ENCODE data around the gene LMO2.

LMO2 gene

GRCh38 chr11:33891714-33892327, at the start of gene LMO2:
TSS of gene LMO2 (minus strand) at chr11:33892076. CDS start at chr11:33869716, 22,360 bp downstream.
- no peak for DNase-seq (ENCODE audit: low read depth)
- H3K4me3 ChIP-seq (ENCODE audit: low read length): no peak within 1 kb of the TSS

GRCh38 chr11:33940538-33940815, 48.6 kb upstream of the LMO2 start:
- DNase-seq (ENCODE audit: low read depth): no peak
- H3K4me3 ChIP-seq (ENCODE audit: low read length): no peak overlapping the region
- TF ChIP-seq CTCF (conservative IDR thresholded peaks at IDR 0.05; ENCODE audit: low read length): no peak

More at GRCh38 chr11:33891714-33892327, at the start of gene LMO2:
- no peak for TF ChIP-seq CTCF (conservative IDR thresholded peaks at IDR 0.05; ENCODE audit: low read length)

GRCh38 chr11:33936725-33937604, 45.1 kb upstream of the LMO2 start:
- TF ChIP-seq CTCF (conservative IDR thresholded peaks at IDR 0.05; ENCODE audit: low read length): no peak
- H3K4me3 ChIP-seq (ENCODE audit: low read length): no peak overlapping the region
- peak; percentile 32 for DNase-seq (ENCODE audit: low read depth)

GRCh38 chr11:33935461-33936456, 43.9 kb upstream of the LMO2 start:
- no peak for DNase-seq (ENCODE audit: low read depth)
- TF ChIP-seq CTCF (conservative IDR thresholded peaks at IDR 0.05; ENCODE audit: low read length): no peak
- no peak overlapping the region for H3K4me3 ChIP-seq (ENCODE audit: low read length)

- DNase-seq (ENCODE audit: low read depth): no peak
- H3K4me3 ChIP-seq (ENCODE audit: low read length): no peak overlapping the region
- TF ChIP-seq CTCF (conservative IDR thresholded peaks at IDR 0.05; ENCODE audit: low read length): no peak
These were observed 43.1 kb upstream of the LMO2 start for GRCh38 chr11:33935005-33935404.

GRCh38 chr11:33934450-33934849, 42.6 kb upstream of the LMO2 start:
- no peak for DNase-seq (ENCODE audit: low read depth)
- no peak overlapping the region for H3K4me3 ChIP-seq (ENCODE audit: low read length)
- TF ChIP-seq CTCF (conservative IDR thresholded peaks at IDR 0.05; ENCODE audit: low read length): no peak

All from AG10803 (cell line).